Sigmoid colon (tissue), 7 donors: ENCODE measurements around the gene PEX14. TPM values are rescaled to one million over a fixed set of nuclear protein-coding genes. Genes with fewer than 3 reads are reported as not detected.

ENCODE experiments used
- DNase-seq: peaks from one replicate; pipeline ENCODE4 v3.0.0-alpha.2; 2019
- H3K27ac ChIP-seq, 4 donors: fragments of 200-600 bp; sonication (generic); one replicate each; pipeline ENCODE4 v1.5.1; 2016 to 2019; ENCODE audit warnings: mild to moderate bottlenecking in 1 of 4
- H3K27me3 ChIP-seq, 3 donors: fragments of 200-600 bp; sonication (generic); one replicate each; pipeline ENCODE4 v1.5.1; 2019; ENCODE audit warnings: mild to moderate bottlenecking in 1 of 3
- H3K36me3 ChIP-seq, 4 donors: fragments of 200-600 bp; sonication (generic); one replicate each; pipeline ENCODE4 v1.5.1; 2016 to 2019
- H3K4me1 ChIP-seq, 4 donors: fragments of 200-600 bp; sonication (generic); one replicate each; pipeline ENCODE4 v1.5.1; 2017 to 2019
- H3K4me3 ChIP-seq, 4 donors: fragments of 200-600 bp; sonication (generic); one replicate each; pipeline ENCODE4 v1.5.1; 2017 to 2019; ENCODE audit warnings: mild to moderate bottlenecking in 2 of 4, moderate library complexity in 1 of 4
- H3K9me3 ChIP-seq, 4 donors: fragments of 200-600 bp in 3 of 4; sonication (generic) in 3 of 4; one replicate each; pipeline versions ENCODE4 v1.5.1 to v1.6.1; 2013 to 2019
- EP300 ChIP-seq, 4 donors: sonication (generic); formaldehyde crosslinking; IDR thresholded peaks; one replicate each; pipeline ENCODE4 v1.6.1; 2017; ENCODE audit warnings: antibody characterized with exemption in 4 of 4
- POLR2A ChIP-seq, 2 donors: fragments of 450-650 bp; IDR thresholded peaks; one replicate each; pipeline ENCODE4 v1.6.1; 2016; ENCODE audit warnings: antibody characterized with exemption in 2 of 2, mild to moderate bottlenecking in 2 of 2, moderate library complexity in 2 of 2
- POLR2AphosphoS5 ChIP-seq, 4 donors: sonication (generic); formaldehyde crosslinking; IDR thresholded peaks; one replicate each; pipeline ENCODE4 v1.6.1; 2017; ENCODE audit warnings: antibody characterized with exemption in 4 of 4
- WGBS, 2 donors: extraction: QIAGEN DNeasy Blood & Tissue Kit; methylation state at CpG; one replicate each; pipeline ENCODE4 v1.1.7; 2013; 5-methylcytosine and 5-hydroxymethylcytosine counted together
- intact Hi-C: fragments of 100-400 bp; cut with DNase I; formaldehyde crosslinking; loops from one replicate; pipeline ENCODE4 v1.15.1; 2023
- polyA plus RNA-seq, 3 donors: library from polyadenylated mRNA; stranded (reverse); fragments of 200-250 nt; gene quantifications; one replicate each; pipeline ENCODE4 v1.2.3, GENCODE V29; 2013
- total RNA-seq, 4 donors: library from RNA; depleted of rRNA; stranded (reverse); fragments of >200 nt; gene quantifications; one replicate each; pipeline ENCODE4 v1.1.0, GENCODE V29; 2016
- TF ChIP-seq, protein P1 (sequence below), 4 experiments: fragments of 450-650 bp in 3 of 4; fragments of 200-600 bp in 1 of 4; IDR thresholded peaks; one replicate each; pipeline ENCODE4 v1.5.1; 2016 to 2019; ENCODE audit warnings: antibody characterized with exemption in 4 of 4, mild to moderate bottlenecking in 3 of 4, moderate library complexity in 2 of 4
- donor health status: healthy with polysubstance abuse.
- donor health status: Bipolar disorder and iron deficiency.
- donor health status: healthy.

The PEX14 gene
- total and polyA plus RNA-seq, 7 donors = 8.3 to 23.3 (median 14.4) TPM

DNA sequence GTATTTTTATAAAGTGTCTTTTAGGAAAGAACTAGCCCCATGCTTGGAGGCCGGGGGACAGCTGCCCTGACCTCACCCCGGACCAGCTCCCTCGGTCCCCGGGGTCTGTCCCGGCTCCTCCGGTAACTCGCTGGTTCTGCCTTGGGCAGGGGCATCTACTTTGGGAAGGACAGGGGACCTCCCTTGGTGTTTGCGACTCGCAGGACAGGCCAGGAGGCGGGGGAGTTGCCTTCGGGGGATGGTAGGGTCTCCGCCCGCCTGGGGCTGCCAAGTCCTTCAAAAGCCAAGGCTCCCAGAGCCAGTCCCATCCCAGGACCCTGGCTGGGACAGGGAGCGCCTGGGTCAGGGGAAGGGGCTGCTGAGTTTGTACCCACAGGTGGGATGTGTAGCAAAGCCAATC, 157.9 kb downstream of the PEX14 start:
- peak overlapping the region; percentile 49 to 84 (median 72) for H3K27ac ChIP-seq
- DNase-seq = peak; percentile 66
- no peak overlapping the region for H3K4me3 ChIP-seq
- no peaks in the 10 kb centered on the region for H3K9me3 ChIP-seq
- no peak for TF ChIP-seq EP300 (IDR thresholded peaks at IDR 0.05)
- no peak for TF ChIP-seq POLR2AphosphoS5 (IDR thresholded peaks at IDR 0.05)
- TF ChIP-seq, protein P1, sequence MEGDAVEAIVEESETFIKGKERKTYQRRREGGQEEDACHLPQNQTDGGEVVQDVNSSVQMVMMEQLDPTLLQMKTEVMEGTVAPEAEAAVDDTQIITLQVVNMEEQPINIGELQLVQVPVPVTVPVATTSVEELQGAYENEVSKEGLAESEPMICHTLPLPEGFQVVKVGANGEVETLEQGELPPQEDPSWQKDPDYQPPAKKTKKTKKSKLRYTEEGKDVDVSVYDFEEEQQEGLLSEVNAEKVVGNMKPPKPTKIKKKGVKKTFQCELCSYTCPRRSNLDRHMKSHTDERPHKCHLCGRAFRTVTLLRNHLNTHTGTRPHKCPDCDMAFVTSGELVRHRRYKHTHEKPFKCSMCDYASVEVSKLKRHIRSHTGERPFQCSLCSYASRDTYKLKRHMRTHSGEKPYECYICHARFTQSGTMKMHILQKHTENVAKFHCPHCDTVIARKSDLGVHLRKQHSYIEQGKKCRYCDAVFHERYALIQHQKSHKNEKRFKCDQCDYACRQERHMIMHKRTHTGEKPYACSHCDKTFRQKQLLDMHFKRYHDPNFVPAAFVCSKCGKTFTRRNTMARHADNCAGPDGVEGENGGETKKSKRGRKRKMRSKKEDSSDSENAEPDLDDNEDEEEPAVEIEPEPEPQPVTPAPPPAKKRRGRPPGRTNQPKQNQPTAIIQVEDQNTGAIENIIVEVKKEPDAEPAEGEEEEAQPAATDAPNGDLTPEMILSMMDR (IDR thresholded peaks at IDR 0.05) = no peak
- no peak for TF ChIP-seq POLR2A (IDR thresholded peaks at IDR 0.05)
- peaks cover 0 to 64% (median 50%) of the 10 kb centered on the region in 4 donors for H3K4me1 ChIP-seq
- H3K36me3 ChIP-seq = peaks cover 0 to 11% (median 5%) of the 10 kb centered on the region in 4 donors
- H3K27me3 ChIP-seq = no peaks in the 10 kb centered on the region
- intact Hi-C loops = no loop called here
- WGBS, 2 donors = 87 to 88% methylated on average over 14 of the region's 14 CpGs

DNA sequence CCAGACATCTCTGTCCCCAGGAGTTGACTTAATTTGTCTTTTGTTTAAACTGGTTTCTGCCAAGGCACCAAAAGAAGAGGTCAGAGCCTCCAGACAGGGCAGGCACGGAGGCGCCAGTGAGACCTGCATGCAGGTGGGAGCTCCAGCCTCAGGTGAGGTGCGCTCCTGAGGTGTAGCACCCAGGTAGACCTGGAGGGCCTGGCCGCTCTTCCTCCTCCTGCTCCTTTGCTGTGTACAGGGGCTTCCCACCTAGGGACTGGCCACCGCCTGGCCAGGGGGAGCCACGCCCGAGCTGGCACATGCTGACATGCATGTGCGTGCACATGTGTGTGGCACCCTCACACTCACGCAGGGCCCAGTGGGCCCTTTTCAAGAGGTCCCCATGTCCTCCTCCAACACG, 158.7 kb downstream of the PEX14 start:
- Histone ChIP-seq H3K4me3 (no peak overlapping the region), H3K27me3 (no peaks in the 10 kb centered on the region), H3K4me1 (peaks cover 0 to 69% (median 54%) of the 10 kb centered on the region in 4 donors), H3K27ac (peak overlapping the region in 3 of 4 donors; percentile 72 to 84 (median 84)), H3K36me3 (peaks cover 0 to 14% (median 5%) of the 10 kb centered on the region in 4 donors), H3K9me3 (no peaks in the 10 kb centered on the region)
- intact Hi-C loops = no loop called here
- TF ChIP-seq, protein P1 (IDR thresholded peaks at IDR 0.05) = no peak
- WGBS, 2 donors = 94 to 96% methylated on average over 10 of the region's 10 CpGs
- DNase-seq = peak; percentile 58

DNA sequence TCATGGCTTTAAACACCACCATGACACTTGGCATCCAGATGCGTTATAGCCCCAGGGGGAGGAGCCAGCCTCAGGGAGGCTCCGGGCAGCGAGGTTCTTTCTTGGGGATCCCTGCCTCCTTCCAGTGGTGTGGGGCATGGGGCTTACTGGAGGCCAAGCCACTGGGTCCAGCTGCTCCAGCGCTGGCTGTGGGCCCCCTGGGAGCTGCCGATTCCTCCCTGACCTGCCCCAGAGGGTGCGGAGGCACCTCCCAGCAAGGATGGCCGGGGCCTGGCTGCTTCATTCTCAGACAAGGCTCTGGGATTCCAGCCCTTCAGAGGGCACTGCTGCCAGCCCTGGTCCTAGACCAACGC, 159.3 kb downstream of the PEX14 start:
- DNase-seq = no peak
- TF ChIP-seq POLR2A (IDR thresholded peaks at IDR 0.05) (no peak), EP300 (IDR thresholded peaks at IDR 0.05) (no peak), POLR2AphosphoS5 (IDR thresholded peaks at IDR 0.05) (no peak)
- TF ChIP-seq, protein P1 (IDR thresholded peaks at IDR 0.05) = no peak
- intact Hi-C loops = no loop called here
- H3K4me3 ChIP-seq = no peak overlapping the region
- 90 to 93% methylated on average over 8 of the region's 8 CpGs for WGBS, 2 donors
- H3K9me3 ChIP-seq = no peaks in the 10 kb centered on the region
- H3K36me3 ChIP-seq = peaks cover 0 to 16% (median 5%) of the 10 kb centered on the region in 4 donors
- H3K4me1 ChIP-seq = peaks cover 0 to 64% (median 50%) of the 10 kb centered on the region in 4 donors
- peak overlapping the region; percentile 69 to 84 (median 81) for H3K27ac ChIP-seq
- H3K27me3 ChIP-seq = no peaks in the 10 kb centered on the region

DNA sequence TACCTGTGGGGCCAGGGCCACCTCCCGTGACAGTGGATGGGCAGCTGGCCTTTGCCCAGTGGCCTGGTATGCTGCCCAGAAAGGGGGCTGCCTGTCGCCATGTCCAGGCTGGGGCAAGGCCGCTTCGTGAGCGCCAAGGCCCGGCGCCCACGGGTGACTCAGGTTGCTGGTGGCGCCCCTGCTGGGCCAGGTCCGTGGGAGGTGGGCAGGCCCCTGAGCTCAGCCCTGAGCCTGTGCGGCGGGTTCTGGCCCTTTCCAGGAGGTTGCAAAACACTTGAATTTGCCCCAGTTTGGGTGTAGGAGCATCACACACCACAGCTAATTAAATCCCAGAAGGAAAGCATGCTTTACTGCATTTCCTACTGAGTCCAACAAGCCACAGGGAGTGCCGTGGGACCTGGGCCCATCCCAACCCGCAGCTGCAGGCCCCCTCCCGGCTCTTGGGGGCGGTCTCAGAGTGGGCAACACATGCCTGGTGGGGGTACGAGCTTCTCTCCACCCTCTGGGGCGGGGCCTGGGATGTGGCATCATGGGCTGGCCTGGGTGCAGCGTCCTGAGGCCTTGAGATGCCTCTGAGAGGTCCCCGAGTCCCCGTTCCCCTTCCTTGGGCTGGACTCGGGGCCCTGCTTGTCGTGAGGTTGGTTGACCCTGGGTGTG, 159.8 kb downstream of the PEX14 start:
- Histone ChIP-seq H3K27ac (peak overlapping the region; percentile 69 to 84 (median 81)), H3K4me1 (peaks cover 0 to 59% (median 47%) of the 10 kb centered on the region in 4 donors), H3K36me3 (peaks cover 3 to 18% (median 8%) of the 10 kb centered on the region in 4 donors), H3K27me3 (peaks cover 0 to 3% (median 0%) of the 10 kb centered on the region in 3 donors), H3K9me3 (no peaks in the 10 kb centered on the region), H3K4me3 (no peak overlapping the region)
- intact Hi-C loops = no loop called here
- 62 to 74% methylated on average over 23 of the region's 23 CpGs for WGBS, 2 donors
- TF ChIP-seq POLR2A (IDR thresholded peaks at IDR 0.05) (no peak), POLR2AphosphoS5 (IDR thresholded peaks at IDR 0.05) (peak in 1 of 4 donors; percentile 32), EP300 (IDR thresholded peaks at IDR 0.05) (no peak)
- TF ChIP-seq, protein P1 (IDR thresholded peaks at IDR 0.05) = no peak
- no peak for DNase-seq
